H9 (cell line): ENCODE data around the gene WDR4. TPM values are rescaled to one million over a fixed set of nuclear protein-coding genes. Genes with fewer than 3 reads are reported as not detected.

ENCODE experiments used
- DNase-seq: peaks from one replicate; pipeline ENCODE4 v3.0.0-alpha.2; 2017
- H2AFZ ChIP-seq: one replicate; pipeline ENCODE4 v1.6.1; 2013; ENCODE audit warnings: mild to moderate bottlenecking, low read length, control low read depth, moderate library complexity
- H2AK5ac ChIP-seq: 2 replicates; pipeline ENCODE4 v1.6.1; 2013; ENCODE audit warnings: low read length, control low read depth, mixed read lengths; ENCODE audit not compliant: insufficient read length
- H2BK120ac ChIP-seq: one replicate; pipeline ENCODE4 v1.6.1; 2013; ENCODE audit warnings: low read depth, mild to moderate bottlenecking, low read length, control low read depth, inconsistent platforms; ENCODE audit not compliant: poor library complexity, severe bottlenecking
- H2BK12ac ChIP-seq: 2 replicates; pipeline ENCODE4 v1.6.1; 2013; ENCODE audit warnings: low read length, control low read depth, mixed read lengths, low read depth; ENCODE audit not compliant: insufficient read length
- H2BK15ac ChIP-seq: 2 replicates; pipeline ENCODE4 v1.6.1; 2013; ENCODE audit warnings: low read depth, low read length, control low read depth
- H2BK20ac ChIP-seq: one replicate; pipeline ENCODE4 v1.6.1; 2013; ENCODE audit warnings: low read depth, mild to moderate bottlenecking, low read length, control low read depth, inconsistent platforms; ENCODE audit not compliant: poor library complexity, severe bottlenecking
- H2BK5ac ChIP-seq: 2 replicates; pipeline ENCODE4 v1.6.1; 2013; ENCODE audit warnings: low read length, control low read depth, mixed read lengths; ENCODE audit not compliant: insufficient read length
- H3K14ac ChIP-seq: 2 replicates; pipeline ENCODE4 v1.6.1; 2013; ENCODE audit warnings: low read length, control low read depth; ENCODE audit not compliant: insufficient read depth
- H3K18ac ChIP-seq: 2 replicates; pipeline ENCODE4 v1.6.1; 2013; ENCODE audit warnings: low read depth, mild to moderate bottlenecking, mixed read lengths, low read length, control low read depth; ENCODE audit not compliant: insufficient read length
- H3K23ac ChIP-seq: 2 replicates; pipeline ENCODE4 v1.6.1; 2013; ENCODE audit warnings: low read length, control low read depth, mixed read lengths, low read depth; ENCODE audit not compliant: insufficient read length
- H3K23me2 ChIP-seq: 2 replicates; pipeline ENCODE4 v1.6.1; 2013; ENCODE audit warnings: low read depth, mild to moderate bottlenecking, mixed read lengths, low read length, control low read depth; ENCODE audit not compliant: insufficient read length, poor library complexity, severe bottlenecking
- H3K27ac ChIP-seq: 2 replicates; pipeline ENCODE4 v1.5.1; 2013; ENCODE audit warnings: low read length, control low read depth, mixed read lengths, low read depth; ENCODE audit not compliant: insufficient read length
- H3K27me3 ChIP-seq: 2 replicates; pipeline ENCODE4 v1.6.1; 2013; ENCODE audit warnings: low read length, control low read depth, inconsistent platforms; ENCODE audit not compliant: insufficient read depth
- H3K4ac ChIP-seq: 2 replicates; pipeline ENCODE4 v1.6.1; 2013; ENCODE audit warnings: low read depth, mild to moderate bottlenecking, control low read depth, inconsistent platforms, low read length, moderate library complexity
- H3K4me1 ChIP-seq: 2 replicates; pipeline ENCODE4 v1.6.1; 2013; ENCODE audit warnings: low read length, control low read depth, inconsistent platforms; ENCODE audit not compliant: insufficient read depth
- H3K4me2 ChIP-seq: 2 replicates; pipeline ENCODE4 v1.6.1; 2013; ENCODE audit warnings: low read length, control low read depth, mixed read lengths; ENCODE audit not compliant: insufficient read length, insufficient read depth
- H3K56ac ChIP-seq: 2 replicates; pipeline ENCODE4 v1.6.1; 2013; ENCODE audit warnings: low read depth, mild to moderate bottlenecking, mixed read lengths, low read length, control low read depth; ENCODE audit not compliant: insufficient read length
- H3K79me1 ChIP-seq: 2 replicates; pipeline ENCODE4 v1.6.1; 2013; ENCODE audit warnings: low read depth, mild to moderate bottlenecking, moderate library complexity, low read length, control low read depth, inconsistent platforms; ENCODE audit not compliant: insufficient read depth, poor library complexity, severe bottlenecking
- H3K79me2 ChIP-seq: 2 replicates; pipeline ENCODE4 v1.6.1; 2013; ENCODE audit warnings: low read length, control low read depth, inconsistent platforms; ENCODE audit not compliant: insufficient read depth
- H3K9ac ChIP-seq: 2 replicates; pipeline ENCODE4 v1.6.1; 2013; ENCODE audit warnings: low read length, control low read depth, mixed read lengths; ENCODE audit not compliant: insufficient read length; ENCODE audit errors: extremely low read depth
- H3K9me3 ChIP-seq: one replicate; pipeline ENCODE4 v1.6.1; 2013; ENCODE audit warnings: low read depth, low read length, inconsistent platforms; ENCODE audit not compliant: control insufficient read depth
- H3T11ph ChIP-seq: one replicate; pipeline ENCODE4 v1.6.1; 2013; ENCODE audit warnings: mild to moderate bottlenecking, low read length, control low read depth, inconsistent platforms
- H4K20me1 ChIP-seq: one replicate; pipeline ENCODE4 v1.6.1; 2013; ENCODE audit not compliant: control insufficient read depth, insufficient read length, insufficient read depth
- H4K5ac ChIP-seq: 2 replicates; pipeline ENCODE4 v1.6.1; 2013; ENCODE audit warnings: low read depth, mild to moderate bottlenecking, mixed read lengths, low read length, control low read depth; ENCODE audit not compliant: insufficient read length
- H4K8ac ChIP-seq: replicated peaks from 2 replicates; pipeline ENCODE4 v1.6.1; 2013; ENCODE audit warnings: low read length, control low read depth, mixed read lengths, low read depth; ENCODE audit not compliant: insufficient read length
- H4K91ac ChIP-seq: 2 replicates; pipeline ENCODE4 v1.6.1; 2013; ENCODE audit warnings: low read depth, mild to moderate bottlenecking, moderate library complexity, mixed read lengths, low read length, control low read depth; ENCODE audit not compliant: insufficient read length
- H3K27ac Mint-ChIP-seq, 3 experiments: 2 replicates in 2 of 3; 3 replicates in 1 of 3; pipeline ENCODE4 v1.8.0; 2020 to 2021; ENCODE audit warnings: mixed read lengths in 3 of 3, mild to moderate bottlenecking in 1 of 3, moderate library complexity in 1 of 3
- H3K27me3 Mint-ChIP-seq: 2 replicates; pipeline ENCODE4 v1.8.0; 2021; ENCODE audit warnings: low read depth, mild to moderate bottlenecking, moderate library complexity, mixed read lengths
- H3K36me3 Mint-ChIP-seq, 3 experiments: 2 replicates in 2 of 3; 3 replicates in 1 of 3; pipeline ENCODE4 v1.8.0; 2020 to 2021; ENCODE audit warnings: low read depth in 3 of 3, mixed read lengths in 3 of 3; ENCODE audit not compliant: insufficient read depth in 1 of 3
- H3K4me1 Mint-ChIP-seq, 2 experiments: 2 replicates each; pipeline ENCODE4 v1.8.0; 2020; ENCODE audit warnings: mixed read lengths in 2 of 2
- H3K4me3 Mint-ChIP-seq, 2 experiments: 2 replicates in 1 of 2; 3 replicates in 1 of 2; pipeline ENCODE4 v1.8.0; 2020 to 2021; ENCODE audit warnings: mild to moderate bottlenecking in 2 of 2, mixed read lengths in 2 of 2, moderate library complexity in 1 of 2
- H3K9me3 Mint-ChIP-seq, 2 experiments: 2 replicates in 1 of 2; 3 replicates in 1 of 2; pipeline ENCODE4 v1.8.0; 2020; ENCODE audit warnings: mild to moderate bottlenecking in 2 of 2, mixed read lengths in 2 of 2, moderate library complexity in 1 of 2
- CTCF ChIP-seq: fragments of 200-600 bp; sonication (generic); conservative IDR thresholded peaks from 3 replicates; pipeline ENCODE4 v1.8.0; 2021; ENCODE audit warnings: antibody characterized with exemption, mild to moderate bottlenecking
- WGBS: extraction: QIAGEN DNeasy Blood & Tissue Kit; methylation state at CpG from one replicate; pipeline ENCODE4 v1.1.7; 2013; ENCODE audit warnings: missing lambda C conversion rate, low lambda C conversion rate, mixed read lengths; ENCODE audit not compliant: insufficient read length; ENCODE audit errors: extremely low coverage; 5-methylcytosine and 5-hydroxymethylcytosine counted together
- total RNA-seq: library from RNA; stranded (reverse); gene quantifications from 2 replicates; pipeline ENCODE4 v1.2.1, GENCODE V29; 2021

The WDR4 gene
- total RNA-seq, 1 experiment from 2014 or later: 54.4 TPM

GRCh38 chr21:42840411-42841155, 38.8 kb downstream of the WDR4 start:
- H4K20me1 ChIP-seq: peaks cover 7% of the 10 kb centered on the region
- TF ChIP-seq CTCF: no peak
- no peak overlapping the region for H4K8ac ChIP-seq
- no peaks in the 10 kb centered on the region for H3K27me3 ChIP-seq
- no peak overlapping the region for H2BK5ac ChIP-seq
- Mint-ChIP-seq H3K9me3 (no peaks in the 10 kb centered on the region), H3K36me3 (peaks cover 26 to 57% (median 39%) of the 10 kb centered on the region in 3 experiments), H3K27ac (no peak overlapping the region), H3K4me3 (no peak overlapping the region), H3K4me1 (no peaks in the 10 kb centered on the region), H3K27me3 (no peaks in the 10 kb centered on the region; the same call in 1 of the 2 replicates)
- no peak overlapping the region for H3K23ac ChIP-seq
- no peak overlapping the region for H4K91ac ChIP-seq
- 100% methylated on average over 2 of the region's 14 CpGs for WGBS
- H3K4ac ChIP-seq: no peak overlapping the region
- H3K79me1 ChIP-seq: peaks cover 4% of the 10 kb centered on the region
- no peak overlapping the region for H3K14ac ChIP-seq
- no peak overlapping the region for H4K5ac ChIP-seq
- H3K9ac ChIP-seq: no peak overlapping the region
- H3K27ac ChIP-seq: no peak overlapping the region
- H3K56ac ChIP-seq: no peak overlapping the region
- no peak overlapping the region for H3T11ph ChIP-seq
- H3K23me2 ChIP-seq: no peaks in the 10 kb centered on the region
- no peak overlapping the region for H2BK15ac ChIP-seq
- H3K4me1 ChIP-seq: no peaks in the 10 kb centered on the region
- H2AFZ ChIP-seq: no peak overlapping the region
- H2BK20ac ChIP-seq: no peak overlapping the region
- H3K4me2 ChIP-seq: no peak overlapping the region
- no peak overlapping the region for H3K18ac ChIP-seq
- DNase-seq: peak; percentile 9
- H2AK5ac ChIP-seq: no peak overlapping the region
- H3K79me2 ChIP-seq: peaks cover 2% of the 10 kb centered on the region
- H3K9me3 ChIP-seq: no peaks in the 10 kb centered on the region
- no peak overlapping the region for H2BK12ac ChIP-seq
- H2BK120ac ChIP-seq: no peak overlapping the region
